ENCODE measurements around the gene INHBC. TPM values are rescaled to one million over a fixed set of nuclear protein-coding genes. Genes with fewer than 3 reads are reported as not detected.

Gene INHBC
- total RNA-seq, 2 experiments from 2014 or later, result 0.36 TPM; not detected in 1

DNA sequence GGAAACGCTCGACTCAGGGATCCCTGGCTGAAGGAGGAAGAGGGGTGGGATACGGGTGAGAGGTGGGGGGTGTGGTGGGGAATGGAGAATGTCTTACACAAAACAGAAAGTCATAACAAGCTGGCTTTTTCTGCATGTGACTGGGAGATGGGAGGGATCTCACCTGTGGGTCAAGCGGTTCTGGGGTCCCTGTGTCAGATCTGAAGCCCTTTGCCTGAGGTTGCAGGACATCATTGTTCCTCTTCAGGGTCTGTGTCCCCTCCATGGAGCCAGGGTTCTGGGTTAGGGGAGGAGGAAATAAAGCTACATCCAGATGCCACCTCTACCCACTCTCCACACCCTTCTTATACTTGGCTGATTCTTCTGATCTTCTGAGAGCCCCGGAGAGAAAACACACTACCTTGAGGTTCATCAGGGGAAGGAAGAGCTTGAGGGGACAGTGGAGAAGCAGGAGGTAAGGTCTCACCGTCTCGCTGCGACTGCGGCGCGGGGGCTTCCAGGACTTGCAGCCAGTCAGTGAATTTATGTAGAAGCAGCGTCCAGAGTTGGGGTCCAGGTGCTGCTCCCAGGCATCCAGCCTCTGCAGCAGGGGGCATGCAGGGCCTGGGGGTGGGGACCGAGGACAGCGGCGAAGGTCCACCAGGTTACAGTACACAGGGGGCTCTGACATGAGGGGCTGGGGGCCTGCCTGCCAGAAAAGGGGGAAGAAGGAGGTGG is 42.6 kb downstream of the INHBC start:
- peak; percentile 51 for DNase-seq (ENCODE audit: low spot score)
- peaks cover 54% of the 10 kb centered on the region for H3K4me1 ChIP-seq (ENCODE audit: insufficient read depth, low read length, poor library complexity, severe bottlenecking)
- BruUV-seq (replicated peaks), result TSS peak; percentile 68
- intact Hi-C loops (cut with micrococcal nuclease; ENCODE audit: unreplicated experiment), result loop anchor here (1.0 to 5.0 kb wide), 2 partner anchors 46 to 265 kb away; partner anchors contain the start of gene R3HDM2
- peak overlapping the region; percentile 91 for H3K27ac ChIP-seq (ENCODE audit: low read depth, low read length, poor library complexity, severe bottlenecking)
- TF ChIP-seq EZH2phosphoT487 (IDR thresholded peaks at IDR 0.05; ENCODE audit: borderline replicate concordance, low read depth, low read length) (no peak), CTCF (conservative IDR thresholded peaks at IDR 0.05; ENCODE audit: low read length) (no peak)
- peak overlapping the region; percentile 76 for H3K4me3 ChIP-seq (ENCODE audit: low read depth, low read length, poor library complexity, severe bottlenecking)
- H4K20me1 ChIP-seq (ENCODE audit: insufficient read depth, low read length), result no peaks in the 10 kb centered on the region
- peak overlapping the region; percentile 5; the same call in 1 of the 2 replicates for H2AFZ ChIP-seq (ENCODE audit: low read length)
- no peaks in the 10 kb centered on the region for H3K9me3 ChIP-seq (ENCODE audit: low read length)
- POLR2A ChIA-PET, result interaction anchor here (0.5 to 1.9 kb wide), 10 partner anchors 9 to 265 kb away, joined by 3 to 9 read pairs (median 4); partner anchors contain the start of gene DDIT3
- peak overlapping the region; percentile 97 for H3K4me2 ChIP-seq (ENCODE audit: low read length)
- H3K9me2 ChIP-seq (ENCODE audit: insufficient read depth, low read length), result no peaks in the 10 kb centered on the region
- CTCF ChIA-PET (ENCODE audit: unreplicated experiment), result interaction anchor here (0.9 to 1.4 kb wide), 2 partner anchors 10 to 19 kb away, joined by 3 to 5 read pairs; no protein-coding TSS in a partner anchor
- H3K36me3 ChIP-seq (ENCODE audit: insufficient read depth, low read length), result peaks cover 31% of the 10 kb centered on the region; the same call in 1 of the 2 replicates
- H3K79me2 ChIP-seq (ENCODE audit: insufficient read depth, low read depth, low read length), result peaks cover 12% of the 10 kb centered on the region; the same call in 1 of the 2 replicates

DNA sequence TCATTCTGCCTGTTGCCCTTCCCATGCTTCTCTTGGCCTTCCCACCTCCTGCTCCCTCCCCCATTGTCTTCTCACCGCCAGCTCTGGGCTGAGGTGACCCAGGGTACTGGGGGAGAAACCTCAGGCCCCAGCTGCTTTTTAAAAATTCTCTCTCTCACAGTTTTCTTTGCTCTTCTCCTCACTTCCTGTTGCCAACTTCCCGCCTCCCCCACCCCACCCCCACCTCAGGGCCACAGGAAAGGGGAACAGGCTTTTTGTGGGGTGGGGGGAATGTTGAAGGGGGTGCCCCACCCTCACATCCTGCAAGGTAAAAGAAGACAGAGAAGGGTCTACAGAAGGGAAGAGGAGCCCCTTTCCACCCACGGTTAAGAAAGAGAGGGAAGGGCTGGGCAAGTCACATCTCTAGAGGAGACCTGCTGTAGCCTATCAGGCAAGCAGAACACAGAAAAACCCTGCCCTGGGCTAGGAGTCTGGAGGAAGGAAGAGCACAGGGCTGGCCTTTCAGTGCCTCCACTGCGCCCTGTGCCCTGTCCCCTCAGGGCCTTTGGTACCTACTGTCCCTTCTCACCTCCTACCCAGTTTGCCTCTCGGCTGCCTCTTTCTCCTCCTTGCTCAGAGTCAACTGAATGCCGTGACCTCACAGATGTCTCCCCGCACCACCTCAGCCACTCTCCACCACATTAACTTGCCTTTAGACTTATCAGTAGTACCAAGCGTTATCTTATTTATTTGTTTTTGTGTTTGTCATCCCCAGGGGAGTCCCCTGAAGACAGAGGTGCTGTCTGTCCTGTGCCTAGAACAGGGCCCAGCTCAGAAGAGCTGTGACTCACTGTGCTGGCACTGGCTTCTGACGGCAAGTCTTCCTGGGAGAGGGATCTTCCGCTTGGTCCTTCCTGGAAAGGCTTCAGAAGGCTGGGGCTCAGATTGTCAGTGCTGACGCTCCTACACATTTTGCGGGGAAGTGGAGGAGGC is 43.4 kb downstream of the INHBC start:
- Histone ChIP-seq H3K79me2 (ENCODE audit: insufficient read depth, low read depth, low read length) (peaks cover 12% of the 10 kb centered on the region; the same call in 1 of the 2 replicates), H4K20me1 (ENCODE audit: insufficient read depth, low read length) (no peaks in the 10 kb centered on the region), H3K9me3 (ENCODE audit: low read length) (no peaks in the 10 kb centered on the region), H3K4me1 (ENCODE audit: insufficient read depth, low read length, poor library complexity, severe bottlenecking) (peaks cover 59% of the 10 kb centered on the region), H3K9me2 (ENCODE audit: insufficient read depth, low read length) (no peaks in the 10 kb centered on the region), H3K4me3 (ENCODE audit: low read depth, low read length, poor library complexity, severe bottlenecking) (peak overlapping the region; percentile 76), H3K36me3 (ENCODE audit: insufficient read depth, low read length) (peaks cover 23% of the 10 kb centered on the region; the same call in 1 of the 2 replicates), H2AFZ (ENCODE audit: low read length) (peak overlapping the region; percentile 10; the same call in 1 of the 2 replicates), H3K4me2 (ENCODE audit: low read length) (peak overlapping the region; percentile 97), H3K27ac (ENCODE audit: low read depth, low read length, poor library complexity, severe bottlenecking) (peak overlapping the region; percentile 91)
- intact Hi-C loops (cut with micrococcal nuclease; ENCODE audit: unreplicated experiment), result loop anchor here (1.0 to 5.0 kb wide), 3 partner anchors 16 to 264 kb away; partner anchors contain the start of gene R3HDM2
- ChIA-PET CTCF (ENCODE audit: unreplicated experiment) (interaction anchor here (0.6 to 1.7 kb wide), 5 partner anchors 9 to 399 kb away, joined by 3 to 6 read pairs (median 3); no protein-coding TSS in a partner anchor), POLR2A (interaction anchor here (0.5 to 1.9 kb wide), 8 partner anchors 8 to 236 kb away, joined by 3 to 9 read pairs (median 4); partner anchors contain the start of genes DDIT3 and INHBE)
- BruUV-seq (replicated peaks), result TSS peak; percentile 48
- no peak for TF ChIP-seq CTCF (conservative IDR thresholded peaks at IDR 0.05; ENCODE audit: low read length)
- TF ChIP-seq EZH2phosphoT487 (IDR thresholded peaks at IDR 0.05; ENCODE audit: borderline replicate concordance, low read depth, low read length), result no peak
- DNase-seq (ENCODE audit: low spot score), result peak; percentile 73

Data from OCI-LY7 (cell line).